T1000 (cell line): ENCODE measurements around the gene PABPN1.
"Not testable (repeated sequence)": the region's sequence is repeated elsewhere in the genome, so short reads cannot be mapped to it uniquely, and the experiment has no call there.

Source experiments
- DNase-seq: peaks from one replicate; lab custom pipeline; 2025; ENCODE audit warnings: mixed read lengths; lab: John Stamatoyannopoulos, UW

The PABPN1 gene

GRCh38 chr14:23301288-23301968 lies 19.8 kb upstream of the PABPN1 start:
- DNase-seq: peak; percentile 98

- no peak for DNase-seq
Observed at GRCh38 chr14:23301969-23302289, 19.3 kb upstream of the PABPN1 start.

GRCh38 chr14:23302290-23303225 lies 18.7 kb upstream of the PABPN1 start, which contains the start of gene PPP1R3E:
PPP1R3E (minus strand) TSS chr14:23302859; CDS start chr14:23302576, 283 bp downstream.
- peak; percentile 7 for DNase-seq

GRCh38 chr14:23306412-23307145 lies 14.7 kb upstream of the PABPN1 start, which contains the start of gene BCL2L2:
BCL2L2 (plus strand) TSS chr14:23306833; CDS start chr14:23307768, 935 bp downstream.
- DNase-seq: peak; percentile 72

GRCh38 chr14:23307146-23307530 lies 14.1 kb upstream of the PABPN1 start:
- DNase-seq: no peak

- DNase-seq: no peak
Observed at GRCh38 chr14:23307687-23308644, 13.3 kb upstream of the PABPN1 start.

GRCh38 chr14:23308721-23309445 lies 12.4 kb upstream of the PABPN1 start:
- DNase-seq: no peak

- DNase-seq: no peak
Observed at GRCh38 chr14:23310546-23310945, 10.7 kb upstream of the PABPN1 start.

- no peak for DNase-seq
Observed at GRCh38 chr14:23316300-23316699, 5.0 kb upstream of the PABPN1 start.

- DNase-seq: no peak
Observed at GRCh38 chr14:23319746-23320583, 1.3 kb upstream of the PABPN1 start.

GRCh38 chr14:23321572-23322547 lies 603 bp downstream of the PABPN1 start:
- DNase-seq: peak; percentile 19

- no peak for DNase-seq
Observed at GRCh38 chr14:23322568-23323517, 1.6 kb downstream of the PABPN1 start.

- DNase-seq: no peak
Observed at GRCh38 chr14:23323838-23324454, 2.7 kb downstream of the PABPN1 start.

- DNase-seq: no peak
Observed at GRCh38 chr14:23324455-23324846, 3.2 kb downstream of the PABPN1 start.

- DNase-seq: no peak
Observed at GRCh38 chr14:23324993-23325392, 3.7 kb downstream of the PABPN1 start.

- not testable (repeated sequence) for DNase-seq
Observed at GRCh38 chr14:23325746-23326145, 4.5 kb downstream of the PABPN1 start.
